SJCRH30 (cell line): Measurements from ENCODE around the gene TMEM208. TPM values are rescaled to one million over a fixed set of nuclear protein-coding genes. Genes with fewer than 3 reads are reported as not detected.

ENCODE experiments used
- DNase-seq, 2 experiments: peaks; one replicate each; pipeline ENCODE4 v3.0.0-alpha.2; 2015 to 2020
- H3K27ac ChIP-seq: fragments of 250-450 bp; sonication (Bioruptor Pico); 2 replicates; pipeline ENCODE4 v1.5.1; 2020; ENCODE audit warnings: mild to moderate bottlenecking, moderate library complexity
- H3K27me3 ChIP-seq: fragments of 250-450 bp; sonication (Bioruptor Pico); 2 replicates; pipeline ENCODE4 v1.5.1; 2020; ENCODE audit warnings: mild to moderate bottlenecking, moderate library complexity
- H3K36me3 ChIP-seq: fragments of 250-450 bp; sonication (Bioruptor Pico); 2 replicates; pipeline ENCODE4 v1.5.1; 2020; ENCODE audit warnings: mild to moderate bottlenecking, moderate library complexity
- H3K4me1 ChIP-seq: fragments of 250-450 bp; sonication (Bioruptor Pico); 2 replicates; pipeline ENCODE4 v1.5.1; 2020; ENCODE audit warnings: mild to moderate bottlenecking, moderate library complexity
- H3K4me3 ChIP-seq: fragments of 250-450 bp; sonication (Bioruptor Pico); 2 replicates; pipeline ENCODE4 v1.5.1; 2020; ENCODE audit warnings: mild to moderate bottlenecking, moderate library complexity
- H3K9me3 ChIP-seq: fragments of 250-450 bp; sonication (Bioruptor Pico); replicated peaks from 2 replicates; pipeline ENCODE4 v1.5.1; 2020; ENCODE audit warnings: mild to moderate bottlenecking, moderate library complexity
- total RNA-seq: library from RNA; depleted of rRNA; stranded (reverse); fragments of >200 nt; shearing (Covaris generic); gene quantifications from 2 replicates; pipeline ENCODE4 v1.2.3, GENCODE V29; 2014; rRNA removed

Gene TMEM208
- total RNA-seq = 32.1 and 33.0 TPM in 2 replicates

GRCh38 chr16:67226804-67227566 is at the start of gene TMEM208:
TSS of gene TMEM208 (plus strand) at chr16:67227130. CDS start at chr16:67227219, 89 bp downstream.
- H3K27me3 ChIP-seq = no peaks in the 10 kb centered on the region
- peak; percentile 100 for DNase-seq
- peak within 1 kb of the TSS; percentile 80 for H3K4me3 ChIP-seq
- H3K9me3 ChIP-seq = no peaks in the 10 kb centered on the region
- peaks cover 5% of the 10 kb centered on the region for H3K4me1 ChIP-seq
- peaks cover 24% of the 10 kb centered on the region for H3K36me3 ChIP-seq
- H3K27ac ChIP-seq = peak within 1 kb of the TSS; percentile 42

GRCh38 chr16:67177743-67178699 is 48.9 kb upstream of the TMEM208 start:
- Histone ChIP-seq H3K27ac (no peak overlapping the region), H3K4me1 (peaks cover 13% of the 10 kb centered on the region), H3K36me3 (no peaks in the 10 kb centered on the region), H3K9me3 (no peaks in the 10 kb centered on the region), H3K27me3 (no peaks in the 10 kb centered on the region), H3K4me3 (no peak overlapping the region)
- no peak for DNase-seq

GRCh38 chr16:67179421-67180080 is 47.4 kb upstream of the TMEM208 start:
- no peaks in the 10 kb centered on the region for H3K36me3 ChIP-seq
- no peak for DNase-seq

GRCh38 chr16:67180166-67180565 is 46.8 kb upstream of the TMEM208 start:
- peaks cover 5% of the 10 kb centered on the region for H3K4me1 ChIP-seq
- H3K27me3 ChIP-seq = no peaks in the 10 kb centered on the region
- DNase-seq = no peak
- H3K4me3 ChIP-seq = no peak overlapping the region
- H3K9me3 ChIP-seq = no peaks in the 10 kb centered on the region
- H3K36me3 ChIP-seq = no peaks in the 10 kb centered on the region
- no peak overlapping the region for H3K27ac ChIP-seq

More at GRCh38 chr16:67179421-67180080, 47.4 kb upstream of the TMEM208 start:
- Histone ChIP-seq H3K4me3 (no peak overlapping the region), H3K9me3 (no peaks in the 10 kb centered on the region), H3K27ac (no peak overlapping the region), H3K4me1 (peaks cover 5% of the 10 kb centered on the region), H3K27me3 (no peaks in the 10 kb centered on the region)

- peaks cover 5% of the 10 kb centered on the region for H3K4me1 ChIP-seq
- no peak overlapping the region for H3K4me3 ChIP-seq
- H3K36me3 ChIP-seq = no peaks in the 10 kb centered on the region
- no peaks in the 10 kb centered on the region for H3K9me3 ChIP-seq
- H3K27ac ChIP-seq = no peak overlapping the region
- H3K27me3 ChIP-seq = no peaks in the 10 kb centered on the region
- no peak for DNase-seq
Measured at GRCh38 chr16:67181346-67181745, 45.6 kb upstream of the TMEM208 start.

- Histone ChIP-seq H3K27me3 (no peaks in the 10 kb centered on the region), H3K9me3 (no peaks in the 10 kb centered on the region), H3K36me3 (no peaks in the 10 kb centered on the region), H3K4me3 (peak overlapping the region; percentile 84; the same call in 1 of the 2 replicates), H3K4me1 (peaks cover 5% of the 10 kb centered on the region), H3K27ac (no peak overlapping the region)
- peak in 1 of 2 experiments; percentile 45 for DNase-seq
Measured at GRCh38 chr16:67182288-67182687, 44.6 kb upstream of the TMEM208 start.

- Histone ChIP-seq H3K9me3 (no peaks in the 10 kb centered on the region), H3K36me3 (no peaks in the 10 kb centered on the region), H3K27ac (peak overlapping the region; percentile 94), H3K27me3 (no peaks in the 10 kb centered on the region), H3K4me3 (peak overlapping the region; percentile 84), H3K4me1 (peaks cover 5% of the 10 kb centered on the region)
- DNase-seq = no peak
Measured at GRCh38 chr16:67183284-67183626, 43.7 kb upstream of the TMEM208 start.

- Histone ChIP-seq H3K4me1 (peaks cover 5% of the 10 kb centered on the region), H3K27me3 (no peaks in the 10 kb centered on the region), H3K36me3 (no peaks in the 10 kb centered on the region), H3K9me3 (no peaks in the 10 kb centered on the region), H3K4me3 (peak within 1 kb of the TSS; percentile 84), H3K27ac (peak within 1 kb of the TSS; percentile 94)
- peak; percentile 99 to 100 for DNase-seq
Measured at GRCh38 chr16:67183627-67184452, 43.1 kb upstream of the TMEM208 start, which contains the start of gene MATCAP1. TSS of gene MATCAP1 (minus strand) at chr16:67183963. CDS start at chr16:67180610, 3,353 bp downstream.

- H3K27ac ChIP-seq = no peak overlapping the region
- H3K36me3 ChIP-seq = no peaks in the 10 kb centered on the region
- no peak for DNase-seq
- peaks cover 5% of the 10 kb centered on the region for H3K4me1 ChIP-seq
- H3K27me3 ChIP-seq = no peaks in the 10 kb centered on the region
- no peaks in the 10 kb centered on the region for H3K9me3 ChIP-seq
- H3K4me3 ChIP-seq = peak overlapping the region; percentile 84
Measured at GRCh38 chr16:67184453-67184994, 42.4 kb upstream of the TMEM208 start.

- no peak overlapping the region for H3K4me3 ChIP-seq
- no peaks in the 10 kb centered on the region for H3K36me3 ChIP-seq
- H3K27ac ChIP-seq = no peak overlapping the region
- no peaks in the 10 kb centered on the region for H3K9me3 ChIP-seq
- DNase-seq = peak; percentile 95 to 97
- no peaks in the 10 kb centered on the region for H3K27me3 ChIP-seq
- H3K4me1 ChIP-seq = peaks cover 5% of the 10 kb centered on the region
Measured at GRCh38 chr16:67184995-67185650, 41.8 kb upstream of the TMEM208 start.

- Histone ChIP-seq H3K36me3 (no peaks in the 10 kb centered on the region), H3K4me1 (peaks cover 11% of the 10 kb centered on the region), H3K4me3 (no peak overlapping the region), H3K9me3 (no peaks in the 10 kb centered on the region), H3K27me3 (no peaks in the 10 kb centered on the region), H3K27ac (no peak overlapping the region)
- no peak for DNase-seq
Measured at GRCh38 chr16:67185651-67186134, 41.2 kb upstream of the TMEM208 start.

GRCh38 chr16:67186550-67186950 is 40.4 kb upstream of the TMEM208 start:
- no peaks in the 10 kb centered on the region for H3K27me3 ChIP-seq
- DNase-seq = no peak
- H3K4me1 ChIP-seq = peaks cover 19% of the 10 kb centered on the region
- H3K27ac ChIP-seq = no peak overlapping the region
- H3K4me3 ChIP-seq = no peak overlapping the region
- no peaks in the 10 kb centered on the region for H3K9me3 ChIP-seq
- H3K36me3 ChIP-seq = no peaks in the 10 kb centered on the region
